ENCODE results near the gene ZNF296.

The ZNF296 gene

DNA sequence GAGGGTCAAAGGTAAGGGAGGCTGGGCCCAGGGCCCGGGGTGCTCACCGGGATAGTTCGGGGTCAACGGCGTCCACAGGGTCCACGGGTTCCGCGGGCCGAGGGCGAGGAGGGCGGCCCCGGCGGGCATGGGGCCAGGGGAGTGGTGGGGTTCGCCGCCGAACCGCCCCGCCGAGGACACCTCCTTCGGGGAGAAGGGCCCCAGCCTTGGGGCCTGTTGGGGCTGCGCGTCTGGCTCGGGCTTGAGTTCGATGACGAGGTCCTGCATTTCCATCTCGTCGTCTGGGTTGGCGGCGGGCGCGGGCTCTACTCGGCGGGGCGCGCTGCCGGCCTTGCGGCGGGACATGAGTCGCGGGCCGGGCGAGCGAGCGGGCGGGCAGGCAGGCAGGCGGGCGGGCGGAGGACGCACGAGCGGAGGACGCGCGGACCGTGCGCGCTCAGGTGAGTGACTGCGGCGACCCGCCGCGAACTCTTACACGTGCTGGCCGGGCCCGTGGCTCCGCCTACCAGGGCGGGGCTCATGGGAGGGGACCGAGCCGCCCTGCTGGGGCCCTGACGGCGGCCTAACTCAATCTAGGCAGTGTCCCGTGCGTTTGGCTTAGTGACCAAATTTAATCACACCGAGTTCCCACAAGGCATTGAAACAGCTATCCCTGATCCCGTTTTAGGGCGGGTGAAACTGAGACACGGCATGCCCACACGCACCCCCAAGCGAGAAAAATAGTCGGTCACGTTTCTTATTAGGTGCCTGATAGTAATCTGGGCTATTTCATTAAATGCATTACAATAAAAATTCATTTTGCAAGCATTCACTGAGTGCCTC is at the start of gene ZNF296:
TSS of gene ZNF296 (minus strand) at position 450 of the 822 bp plus-strand sequence. CDS start at position 345, 105 bp downstream.
- DNase-seq (ENCODE audit: low read depth) = no peak
- H3K4me3 ChIP-seq (ENCODE audit: control insufficient read depth, low read depth, low read length) = peak within 1 kb of the TSS; percentile 37
- TF ChIP-seq, protein P1, sequence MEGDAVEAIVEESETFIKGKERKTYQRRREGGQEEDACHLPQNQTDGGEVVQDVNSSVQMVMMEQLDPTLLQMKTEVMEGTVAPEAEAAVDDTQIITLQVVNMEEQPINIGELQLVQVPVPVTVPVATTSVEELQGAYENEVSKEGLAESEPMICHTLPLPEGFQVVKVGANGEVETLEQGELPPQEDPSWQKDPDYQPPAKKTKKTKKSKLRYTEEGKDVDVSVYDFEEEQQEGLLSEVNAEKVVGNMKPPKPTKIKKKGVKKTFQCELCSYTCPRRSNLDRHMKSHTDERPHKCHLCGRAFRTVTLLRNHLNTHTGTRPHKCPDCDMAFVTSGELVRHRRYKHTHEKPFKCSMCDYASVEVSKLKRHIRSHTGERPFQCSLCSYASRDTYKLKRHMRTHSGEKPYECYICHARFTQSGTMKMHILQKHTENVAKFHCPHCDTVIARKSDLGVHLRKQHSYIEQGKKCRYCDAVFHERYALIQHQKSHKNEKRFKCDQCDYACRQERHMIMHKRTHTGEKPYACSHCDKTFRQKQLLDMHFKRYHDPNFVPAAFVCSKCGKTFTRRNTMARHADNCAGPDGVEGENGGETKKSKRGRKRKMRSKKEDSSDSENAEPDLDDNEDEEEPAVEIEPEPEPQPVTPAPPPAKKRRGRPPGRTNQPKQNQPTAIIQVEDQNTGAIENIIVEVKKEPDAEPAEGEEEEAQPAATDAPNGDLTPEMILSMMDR (IDR thresholded peaks at IDR 0.05; ENCODE audit: control insufficient read depth, insufficient read depth, low read depth, low read length, missing control alignments) = no peak

DNA sequence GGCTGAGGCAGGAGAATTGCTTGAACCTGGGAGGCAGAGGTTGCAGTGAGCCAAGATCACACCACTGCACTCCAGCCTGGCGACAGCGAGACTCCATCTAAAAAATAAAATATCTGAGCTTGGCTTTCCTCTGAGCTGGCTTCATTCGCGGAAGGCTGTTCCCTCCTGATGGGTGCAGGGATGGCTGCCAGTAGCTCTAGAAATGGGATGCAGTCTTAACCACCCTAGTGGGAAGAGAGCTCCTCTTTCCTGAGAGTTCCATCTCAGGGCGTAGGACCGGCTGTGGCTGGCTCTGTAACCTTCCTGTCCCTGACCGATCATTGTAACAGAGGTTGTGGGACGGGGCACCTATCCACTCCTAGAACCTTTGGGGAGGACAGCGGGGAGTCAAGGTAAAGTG is 49.1 kb upstream of the ZNF296 start:
- H3K4me3 ChIP-seq (ENCODE audit: control insufficient read depth, low read depth, low read length) = no peak overlapping the region
- TF ChIP-seq, protein P1 (IDR thresholded peaks at IDR 0.05; ENCODE audit: control insufficient read depth, insufficient read depth, low read depth, low read length, missing control alignments) = no peak
- DNase-seq (ENCODE audit: low read depth) = no peak

DNA sequence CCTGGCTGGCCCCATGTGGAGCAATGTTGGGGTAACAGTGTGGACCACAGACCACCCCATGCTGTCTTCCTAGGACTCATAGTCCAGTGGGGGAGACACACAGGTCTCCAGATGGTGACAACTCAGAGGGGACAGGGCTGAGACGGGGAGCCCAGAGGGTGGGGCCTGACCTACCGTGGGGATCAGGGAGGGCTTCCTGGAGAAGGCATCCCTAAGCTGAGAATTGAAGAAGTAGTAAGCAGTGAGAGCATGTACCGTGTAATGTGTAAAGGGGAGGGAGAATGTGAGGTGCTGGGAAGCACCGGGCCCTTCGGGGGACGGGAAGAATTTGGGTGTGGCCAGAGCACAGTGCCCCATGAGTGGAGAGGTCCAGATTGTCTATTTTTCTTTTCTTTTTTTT is 47.7 kb upstream of the ZNF296 start:
- no peak for DNase-seq (ENCODE audit: low read depth)
- H3K4me3 ChIP-seq (ENCODE audit: control insufficient read depth, low read depth, low read length) = no peak overlapping the region
- TF ChIP-seq, protein P1 (IDR thresholded peaks at IDR 0.05; ENCODE audit: control insufficient read depth, insufficient read depth, low read depth, low read length, missing control alignments) = no peak

DNA sequence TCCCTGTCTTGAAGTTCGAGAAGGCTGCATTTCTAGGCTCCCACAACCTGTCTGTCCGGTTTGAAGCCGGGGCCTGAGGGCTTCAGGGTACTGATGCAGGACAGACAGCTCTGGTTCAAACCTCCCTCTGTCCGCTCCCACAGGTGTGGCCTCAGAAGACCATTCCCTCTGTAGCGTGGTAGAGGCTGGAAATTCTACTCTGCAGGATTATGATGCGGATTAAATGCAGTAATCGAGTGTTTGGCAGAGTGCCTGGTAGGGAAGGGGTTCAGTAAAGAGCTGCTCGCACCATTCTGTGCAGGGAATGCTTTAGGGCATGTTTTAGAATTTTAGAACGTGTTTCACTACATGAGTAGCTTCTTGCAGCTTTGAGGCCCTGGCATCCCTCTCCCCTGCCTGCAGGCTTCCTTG is 47.2 kb upstream of the ZNF296 start:
- DNase-seq (ENCODE audit: low read depth) = no peak
- no peak overlapping the region for H3K4me3 ChIP-seq (ENCODE audit: control insufficient read depth, low read depth, low read length)
- TF ChIP-seq, protein P1 (IDR thresholded peaks at IDR 0.05; ENCODE audit: control insufficient read depth, insufficient read depth, low read depth, low read length, missing control alignments) = no peak

DNA sequence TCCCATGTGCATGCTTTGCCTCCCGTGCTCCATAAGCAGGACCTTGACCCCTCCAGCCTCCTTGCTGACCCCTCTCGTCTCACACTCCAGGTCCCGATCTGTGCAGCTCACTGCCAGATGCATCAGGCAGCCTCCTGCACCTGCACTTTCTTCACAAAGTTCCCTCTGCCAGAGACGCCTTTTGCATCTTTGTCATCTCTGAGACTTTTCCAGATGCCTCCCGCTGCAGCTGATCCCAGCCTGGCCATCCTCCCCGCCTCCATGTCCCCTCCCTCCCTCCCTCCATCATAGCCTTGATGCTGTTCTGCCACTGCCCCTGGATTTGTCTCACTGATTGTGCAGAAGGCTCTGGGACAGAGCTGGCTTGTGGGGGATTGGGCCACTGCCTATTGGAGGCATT is 46.6 kb upstream of the ZNF296 start:
- no peak for DNase-seq (ENCODE audit: low read depth)
- H3K4me3 ChIP-seq (ENCODE audit: control insufficient read depth, low read depth, low read length) = no peak overlapping the region

DNA sequence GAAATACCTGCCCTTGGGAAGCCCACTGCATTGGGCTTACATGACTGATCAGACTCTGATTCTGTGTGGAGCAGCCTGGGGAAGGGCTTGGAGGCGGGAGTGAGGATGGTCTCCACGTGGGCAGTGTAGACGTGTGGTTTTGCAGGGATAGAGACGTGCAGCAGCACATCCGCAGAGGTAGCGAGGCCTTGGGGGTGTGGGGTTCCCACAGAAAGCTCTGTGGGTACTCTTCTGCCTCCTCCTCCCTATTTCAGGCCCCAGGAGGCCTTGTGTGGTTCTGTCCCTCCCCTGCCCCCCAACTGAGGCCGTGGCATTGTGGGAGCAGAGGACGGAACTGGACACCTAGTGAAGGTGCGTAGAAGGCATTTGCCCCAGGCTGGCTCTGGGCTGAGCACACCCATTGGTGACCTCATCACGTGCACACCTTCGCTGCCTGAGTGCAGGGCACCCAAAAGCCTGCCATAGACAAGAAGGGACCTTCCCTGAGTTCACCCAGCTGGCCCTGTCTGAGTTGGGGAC is 45.6 kb upstream of the ZNF296 start:
- no peak overlapping the region for H3K4me3 ChIP-seq (ENCODE audit: control insufficient read depth, low read depth, low read length)
- TF ChIP-seq, protein P1 (IDR thresholded peaks at IDR 0.05; ENCODE audit: control insufficient read depth, insufficient read depth, low read depth, low read length, missing control alignments) = no peak
- no peak for DNase-seq (ENCODE audit: low read depth)

More for the DNA sequence above, 46.6 kb upstream of the ZNF296 start:
- TF ChIP-seq, protein P1 (IDR thresholded peaks at IDR 0.05; ENCODE audit: control insufficient read depth, insufficient read depth, low read depth, low read length, missing control alignments) = no peak
